NOMO-1 treated with DMSO at 0.1 percent for 48 hours (cell line): Measurements from ENCODE around the gene MMP23B.
"Not testable (repeated sequence)": the region's sequence is repeated elsewhere in the genome, so short reads cannot be mapped to it uniquely, and the experiment has no call there.

Source experiments
- DNase-seq: peaks from one replicate; lab custom pipeline; 2025; ENCODE audit not compliant: unreplicated experiment; lab: John Stamatoyannopoulos, UW

The MMP23B gene

DNA sequence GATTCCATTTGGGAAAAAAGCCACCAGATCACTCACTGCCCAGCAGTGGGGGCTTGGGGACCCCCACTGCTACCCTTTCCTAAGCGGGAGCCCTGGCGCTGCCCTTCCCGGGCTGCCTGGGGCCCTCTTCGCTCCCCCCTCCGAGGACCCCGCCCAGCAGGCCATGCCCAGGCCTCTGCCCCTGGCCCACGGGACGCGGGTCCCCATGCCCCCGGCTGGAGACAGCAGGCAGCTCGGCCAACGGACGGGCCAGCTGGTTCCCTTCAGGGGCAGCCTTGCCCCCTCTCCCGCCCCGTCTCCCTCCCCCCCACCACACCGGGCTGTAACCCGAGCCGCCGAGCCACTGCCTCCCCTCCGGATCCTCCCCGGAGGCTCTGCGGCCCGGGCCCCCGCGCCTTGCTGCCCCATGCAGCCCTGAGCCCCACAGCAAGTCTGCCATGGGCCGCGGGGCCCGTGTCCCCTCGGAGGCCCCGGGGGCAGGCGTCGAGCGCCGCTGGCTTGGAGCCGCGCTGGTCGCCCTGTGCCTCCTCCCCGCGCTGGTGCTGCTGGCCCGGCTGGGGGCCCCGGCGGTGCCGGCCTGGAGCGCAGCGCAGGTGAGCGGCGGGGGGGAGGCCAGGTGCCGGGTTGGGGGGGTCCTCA lies at the start of gene MMP23B:
Gene MMP23B (plus strand): TSS at position 392 of the 639 bp plus-strand sequence. CDS start 46 bp downstream, at position 438.
- DNase-seq: no peak

DNA sequence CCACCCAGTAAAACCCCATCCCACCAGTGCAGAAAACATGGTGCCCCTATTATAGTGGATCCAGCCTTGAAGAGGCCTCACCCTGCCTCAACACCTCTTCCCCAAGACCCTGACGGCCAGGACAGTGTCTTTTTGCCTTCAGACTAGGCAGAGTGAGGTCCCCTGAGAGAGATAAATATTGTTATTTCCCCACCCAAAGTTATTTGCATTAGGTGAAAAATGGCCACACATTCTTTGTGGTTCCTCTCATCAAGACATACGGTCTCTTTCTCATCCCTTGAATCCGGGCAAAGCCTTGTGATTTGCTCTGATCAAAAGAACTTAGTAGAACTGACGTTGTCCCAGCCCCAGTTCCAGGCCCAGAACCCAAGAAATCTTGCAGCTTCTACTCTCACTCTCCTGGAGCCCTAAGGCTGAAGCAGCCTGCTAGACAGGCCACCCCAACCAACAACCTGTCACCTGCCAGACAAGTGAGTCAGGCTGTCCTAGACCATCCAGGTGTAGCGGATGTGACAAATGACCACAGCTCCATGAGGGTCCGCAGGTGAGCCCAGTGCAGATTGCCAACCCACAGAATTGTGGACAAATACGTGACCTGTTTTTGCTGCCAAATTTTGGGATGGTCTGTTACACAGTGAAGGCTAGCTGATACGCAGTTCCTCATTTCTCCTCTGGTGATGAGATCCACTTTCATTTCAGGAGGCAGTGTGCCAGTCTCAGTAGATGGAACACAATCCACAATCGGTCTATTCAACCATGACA lies 49.2 kb upstream of the MMP23B start:
- no peak for DNase-seq

DNA sequence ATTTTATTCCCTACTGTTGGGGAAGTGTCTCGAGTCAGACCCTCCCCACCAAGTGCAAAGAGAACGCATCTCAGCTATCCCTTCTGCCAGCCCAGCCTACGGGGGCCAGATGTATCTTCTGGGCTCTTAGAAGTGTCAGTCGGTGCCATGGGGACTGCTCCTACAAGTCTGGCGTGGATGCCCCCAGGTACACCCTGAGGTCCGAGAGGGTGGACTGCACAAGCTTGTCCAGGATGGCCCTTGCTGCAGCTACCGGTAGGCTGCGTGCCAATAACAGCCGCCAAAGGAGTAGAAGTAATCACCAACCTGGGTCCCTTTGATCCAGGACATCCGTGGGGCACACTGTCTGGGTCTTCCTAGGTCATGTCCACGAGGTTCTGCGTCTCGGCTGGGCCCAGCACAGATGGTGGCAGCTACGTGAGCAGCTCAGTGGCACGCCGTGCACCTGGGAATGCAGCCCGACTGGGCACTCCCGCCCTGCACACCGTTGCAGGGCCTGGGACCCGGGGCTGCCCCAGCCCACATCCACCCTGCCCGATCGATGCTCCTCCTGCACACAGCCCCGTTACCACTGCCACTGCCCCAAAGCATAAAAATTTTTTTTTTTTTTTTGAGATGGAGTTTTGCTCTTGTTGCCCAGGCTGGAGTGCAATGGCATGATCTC lies 48.5 kb upstream of the MMP23B start:
- DNase-seq: no peak

DNA sequence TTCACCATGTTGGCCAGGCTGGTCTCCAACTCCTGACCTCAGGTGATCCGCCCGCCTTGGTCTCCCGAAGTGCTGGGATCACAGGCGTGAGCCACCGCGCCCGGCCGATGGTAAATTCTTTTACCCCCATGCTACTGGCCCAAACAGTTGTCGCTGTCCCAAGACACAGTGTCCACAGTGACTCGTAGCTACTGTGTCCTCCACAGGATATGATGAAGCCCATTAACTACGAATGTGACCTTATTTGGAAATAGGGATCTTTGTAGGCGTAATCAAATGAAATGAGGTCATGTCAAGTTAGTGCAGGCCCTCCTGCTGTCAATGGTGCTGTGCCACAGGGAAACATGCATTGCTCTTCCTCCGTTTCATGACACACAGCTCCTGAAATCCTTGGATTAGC lies 40.5 kb upstream of the MMP23B start:
- DNase-seq: no peak

DNA sequence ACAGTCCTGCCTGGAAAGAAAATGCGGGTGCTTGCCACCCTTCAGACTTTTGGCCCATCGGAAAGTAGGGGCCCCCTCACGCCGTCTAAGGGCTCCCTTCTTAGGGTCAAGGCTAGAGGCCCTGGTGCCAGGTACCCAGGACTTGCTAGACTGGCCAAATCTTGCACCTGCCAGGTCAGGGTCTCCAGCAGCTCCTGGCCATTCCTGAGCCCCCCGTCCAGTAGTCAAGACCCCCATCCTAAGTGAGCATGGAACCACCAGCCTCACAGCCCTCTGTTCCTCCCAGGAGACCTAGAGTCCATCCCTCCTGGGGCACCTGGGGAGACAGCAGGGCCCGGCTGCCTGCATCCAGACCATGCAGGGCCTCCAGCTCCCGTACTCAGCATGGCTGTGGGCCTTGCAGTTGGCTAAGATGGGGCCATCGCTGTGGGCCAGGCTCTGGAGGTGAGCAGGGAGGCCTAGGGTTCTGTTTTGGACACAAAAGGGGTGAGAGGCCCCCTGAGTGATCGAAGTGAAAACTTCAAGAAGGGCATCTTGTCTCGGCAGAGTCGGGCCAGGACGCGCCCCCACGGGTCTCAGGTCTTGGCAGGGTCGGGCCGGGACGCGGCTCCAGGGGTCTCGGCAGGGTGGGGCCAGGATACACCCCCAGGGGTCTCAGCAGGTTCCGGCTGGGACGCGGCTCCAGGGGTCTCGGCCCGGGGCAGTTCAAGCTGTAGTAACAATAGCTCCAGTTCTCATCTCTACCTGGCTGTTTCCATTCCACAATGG lies 38.0 kb upstream of the MMP23B start:
- DNase-seq: no peak

DNA sequence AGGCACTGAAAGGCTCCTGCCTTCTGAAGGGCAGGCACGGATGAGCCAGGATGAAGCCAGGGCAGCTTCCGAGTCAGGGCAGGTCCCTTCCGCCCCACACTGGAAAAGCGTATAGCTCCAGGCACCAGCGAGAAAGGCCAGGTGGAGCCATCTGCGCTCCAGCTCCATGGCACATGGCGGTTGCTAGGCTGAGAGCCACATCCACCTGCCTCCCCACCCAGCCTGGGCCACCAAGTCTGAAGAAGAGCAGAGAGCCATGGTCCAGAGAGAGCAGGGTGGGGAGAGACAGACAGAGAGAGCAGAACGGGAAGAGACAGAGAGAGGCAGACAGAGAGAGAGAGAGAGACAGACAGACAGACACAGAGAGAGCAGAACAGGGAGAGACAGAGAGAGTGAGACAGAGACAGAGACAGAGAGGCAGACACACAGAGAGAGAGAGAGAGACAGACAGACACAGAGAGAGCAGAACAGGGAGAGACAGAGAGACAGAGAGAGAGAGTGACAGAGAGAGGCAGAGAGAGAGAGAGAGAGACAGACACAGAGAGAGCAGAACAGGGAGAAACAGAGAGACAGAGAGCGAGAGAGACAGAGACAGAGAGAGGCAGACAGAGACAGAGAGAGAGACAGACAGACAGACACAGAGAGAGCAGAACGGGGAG lies 37.2 kb upstream of the MMP23B start:
- no peak for DNase-seq

DNA sequence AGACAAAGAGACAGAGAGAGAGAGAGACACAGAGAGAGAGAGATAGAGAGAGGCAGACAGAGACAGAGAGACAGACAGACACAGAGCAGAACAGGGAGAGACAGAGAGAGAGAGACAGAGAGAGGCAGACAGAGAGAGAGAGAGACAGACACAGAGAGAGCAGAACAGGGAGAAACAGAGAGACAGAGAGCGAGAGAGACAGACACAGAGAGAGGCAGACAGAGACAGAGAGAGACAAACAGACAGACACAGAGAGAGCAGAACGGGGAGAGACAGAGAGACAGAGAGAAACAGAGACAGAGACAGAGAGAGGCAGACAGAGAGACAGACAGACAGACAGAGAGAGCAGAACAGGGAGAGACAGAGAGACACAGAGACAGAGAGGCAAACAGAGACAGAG lies 36.6 kb upstream of the MMP23B start:
- not testable (repeated sequence) for DNase-seq

DNA sequence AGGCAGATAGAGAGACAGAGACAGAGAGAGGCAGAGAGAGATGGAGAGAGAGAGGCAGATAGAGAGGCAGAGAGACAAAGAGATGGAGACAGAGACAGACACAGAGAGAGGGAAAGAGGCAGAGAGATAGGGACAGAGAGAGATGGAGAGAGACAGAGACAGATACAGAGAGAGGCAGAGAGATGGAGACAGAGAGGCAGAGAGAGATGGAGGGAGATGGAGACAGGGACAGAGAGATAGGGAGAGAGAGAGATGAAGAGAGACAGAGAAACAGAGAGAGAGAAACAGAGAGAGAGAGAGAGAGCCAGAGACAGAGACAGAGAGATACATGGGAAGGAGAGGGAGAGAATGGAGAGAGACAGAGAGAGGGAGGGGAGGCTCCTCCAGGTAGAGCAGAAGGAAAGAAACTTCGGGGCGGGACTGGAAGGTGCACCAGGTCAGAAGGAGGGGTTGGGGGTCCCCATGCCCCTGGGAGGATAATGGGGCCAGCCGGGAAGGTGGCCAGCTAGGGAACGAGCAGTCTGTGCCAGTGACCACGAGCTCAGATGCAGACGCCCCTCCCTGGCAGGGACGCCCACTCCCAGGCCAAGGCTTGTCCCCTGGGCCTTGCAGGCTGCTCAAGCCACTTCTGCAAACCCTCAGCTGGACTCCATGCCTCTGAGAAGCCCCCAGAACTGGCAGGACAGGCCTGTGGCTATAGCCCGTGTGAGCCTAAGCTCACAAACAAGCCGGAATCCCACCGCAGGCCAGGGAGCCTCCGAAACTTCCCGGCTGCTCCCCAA lies 35.3 kb upstream of the MMP23B start:
- DNase-seq: no peak

DNA sequence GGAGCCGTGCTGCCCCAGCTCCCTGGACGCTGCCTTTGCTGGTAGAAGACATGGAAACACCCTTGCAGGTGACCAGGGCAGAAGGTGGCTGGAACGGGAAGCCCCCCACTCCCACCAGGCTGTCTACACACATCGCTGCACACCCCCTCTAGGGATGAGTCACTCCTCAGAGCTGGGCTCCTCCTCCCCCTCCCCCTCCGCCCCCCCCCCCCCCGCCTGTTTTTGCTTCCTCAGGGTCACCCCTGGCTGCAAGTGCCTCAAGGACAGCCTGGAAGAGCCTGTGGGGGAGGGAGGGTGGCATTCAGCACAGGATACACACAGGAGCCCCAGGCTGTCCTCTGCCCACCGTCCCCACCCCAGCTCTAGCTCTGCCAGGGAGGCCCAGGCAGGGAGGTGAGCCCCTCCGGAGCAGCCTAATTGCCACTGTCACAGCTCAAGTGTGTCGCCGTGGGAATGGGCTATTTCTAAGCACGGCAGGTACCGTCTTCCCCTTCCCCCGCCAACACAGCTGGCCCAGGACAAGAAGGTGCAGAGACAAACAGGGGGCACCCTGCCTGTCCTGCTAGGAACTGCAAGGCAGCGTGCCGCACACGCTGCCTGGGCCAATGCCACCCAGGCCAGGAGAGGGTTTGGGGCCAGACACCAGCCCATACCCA lies 34.6 kb upstream of the MMP23B start:
- peak; percentile 32 for DNase-seq

DNA sequence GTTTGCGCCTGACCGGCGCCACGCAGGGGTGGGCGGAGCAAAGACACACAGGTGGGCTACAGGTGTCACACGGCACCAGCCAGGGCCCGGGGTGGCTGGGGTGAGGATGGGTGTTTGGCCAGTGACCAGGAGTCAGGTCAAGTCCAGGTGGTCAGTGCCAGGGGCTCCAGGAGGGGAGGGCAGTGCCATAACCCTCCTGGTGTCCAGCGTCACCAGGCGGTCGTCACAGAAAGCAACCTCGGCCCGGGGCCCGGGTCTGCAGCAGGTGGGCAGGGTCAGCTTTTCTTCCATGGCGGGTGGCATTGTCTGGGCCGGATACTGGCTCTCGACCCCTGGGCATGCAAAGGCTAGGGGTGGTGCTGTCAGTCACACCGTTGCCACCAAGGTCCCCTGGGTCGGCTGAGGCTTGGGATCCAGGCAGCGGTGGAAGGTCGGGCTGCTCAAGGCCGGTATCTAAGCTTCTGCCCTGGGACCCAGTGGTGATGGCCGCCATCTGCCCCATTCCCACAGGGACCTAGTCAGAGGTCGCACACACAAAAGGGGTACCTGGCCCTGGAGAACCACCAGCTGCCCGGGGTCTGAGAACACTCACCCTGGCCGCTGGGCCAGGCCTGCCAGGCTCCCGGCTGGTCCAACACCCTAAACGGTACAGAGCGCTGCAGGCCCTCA lies 33.8 kb upstream of the MMP23B start:
- DNase-seq: no peak

DNA sequence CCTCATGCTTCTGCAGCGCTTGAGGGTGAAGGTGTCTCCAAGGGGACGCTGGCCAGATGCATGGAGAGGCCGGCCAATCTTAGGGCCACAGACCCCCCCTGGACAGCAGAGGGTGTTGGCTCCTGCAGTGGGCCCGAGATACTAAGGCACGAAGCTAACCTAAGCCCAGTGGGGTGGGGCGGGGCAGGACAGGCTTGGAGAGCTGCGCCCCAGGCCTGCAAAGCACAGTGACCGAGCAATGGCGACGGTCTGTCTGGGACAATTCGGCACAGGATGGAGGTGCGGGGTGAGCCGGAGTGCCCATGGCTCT lies 33.3 kb upstream of the MMP23B start:
- DNase-seq: no peak

DNA sequence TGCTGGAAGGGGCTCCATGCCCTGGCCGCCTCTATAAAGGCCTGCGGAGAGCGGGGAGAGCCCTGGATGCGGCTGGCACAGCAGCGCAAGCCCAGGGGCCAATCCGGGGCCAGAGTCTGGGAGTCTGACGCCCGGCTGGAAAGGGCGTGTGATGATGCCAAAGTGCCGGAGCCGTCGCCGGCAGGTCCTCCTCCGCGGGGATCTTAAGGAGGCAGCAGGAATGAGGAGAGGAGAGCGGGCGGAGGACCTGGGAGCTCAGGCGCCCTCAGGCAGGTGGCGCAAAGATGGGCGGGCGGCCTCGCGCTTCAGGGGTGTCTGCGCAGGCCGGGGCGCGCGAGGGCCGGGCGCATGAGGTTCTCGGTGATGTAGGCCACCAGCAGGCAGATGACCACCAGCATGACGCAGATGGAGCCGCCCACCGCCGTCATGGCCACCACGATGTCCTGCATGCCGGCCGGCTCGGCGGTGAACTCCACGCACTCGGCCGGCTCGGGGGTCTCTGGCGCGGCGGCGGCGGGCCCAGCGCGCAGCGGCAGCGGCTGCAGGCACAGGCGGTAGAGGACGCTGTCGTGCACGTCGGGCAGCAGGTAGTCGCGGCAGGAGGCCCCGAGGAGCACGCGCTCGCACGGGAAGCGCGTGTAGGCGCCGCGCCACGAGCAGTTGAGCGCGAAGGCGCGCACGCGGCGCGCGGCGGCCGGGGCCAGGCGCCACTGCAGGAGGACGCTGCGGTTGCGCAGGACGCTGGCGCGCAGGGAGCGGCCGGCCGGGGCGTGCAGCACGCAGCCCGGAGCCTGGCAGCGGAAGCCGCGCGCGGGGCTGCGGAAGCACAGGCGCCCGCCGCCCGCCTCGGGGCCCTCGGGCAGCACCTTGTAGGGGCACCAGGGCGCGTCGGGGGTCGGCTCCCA lies 32.7 kb upstream of the MMP23B start:
- DNase-seq: peak; percentile 49

DNA sequence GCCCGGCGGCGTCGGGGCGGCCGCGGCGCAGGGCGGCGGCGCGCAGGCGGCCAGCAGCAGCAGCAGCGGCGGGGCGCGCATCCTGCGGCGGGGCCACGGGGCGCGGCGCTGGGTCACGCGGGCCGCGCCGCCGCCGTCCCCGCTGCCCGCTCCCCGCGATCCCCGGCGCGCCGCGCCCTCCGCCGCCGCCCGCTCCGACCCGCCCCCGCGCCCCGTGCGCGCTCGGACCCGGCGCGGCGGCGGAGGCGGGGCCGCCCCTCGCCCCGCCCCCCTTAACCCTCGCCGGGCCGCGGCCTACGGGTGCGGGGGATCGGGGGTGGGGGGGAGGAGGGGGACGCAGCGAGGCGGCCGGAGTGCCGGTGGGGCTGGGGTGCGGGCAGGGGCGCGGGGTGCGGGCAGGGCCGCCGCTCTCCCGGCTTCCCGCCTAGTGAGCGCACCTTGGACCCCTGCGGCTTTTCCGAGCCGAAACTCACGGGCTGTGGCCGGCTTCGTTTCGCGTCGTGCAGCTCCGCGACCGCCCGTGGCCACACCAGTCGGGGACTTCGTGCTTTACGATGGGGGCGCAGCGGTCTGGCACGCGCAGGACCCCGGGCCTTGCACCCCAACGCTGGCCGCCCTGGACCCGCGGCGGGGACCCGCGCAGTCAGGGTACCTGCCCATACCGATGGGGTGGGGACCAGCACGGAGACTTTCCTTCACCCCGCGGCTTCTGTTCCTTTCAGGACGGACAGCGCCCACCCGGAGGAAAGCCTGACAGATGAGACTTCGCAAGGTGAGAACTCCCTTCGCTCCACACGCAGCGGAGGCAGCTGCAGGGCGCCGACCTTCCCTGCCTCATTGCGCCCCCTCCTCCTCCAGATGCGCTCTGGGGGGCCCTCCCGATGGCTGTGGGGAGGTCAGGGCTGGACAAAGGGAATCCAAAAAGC lies 31.8 kb upstream of the MMP23B start, which contains the start of gene FNDC10:
Gene FNDC10 (minus strand): TSS at position 201 of the 926 bp plus-strand sequence. CDS start 120 bp downstream, at position 81.
- DNase-seq: no peak

DNA sequence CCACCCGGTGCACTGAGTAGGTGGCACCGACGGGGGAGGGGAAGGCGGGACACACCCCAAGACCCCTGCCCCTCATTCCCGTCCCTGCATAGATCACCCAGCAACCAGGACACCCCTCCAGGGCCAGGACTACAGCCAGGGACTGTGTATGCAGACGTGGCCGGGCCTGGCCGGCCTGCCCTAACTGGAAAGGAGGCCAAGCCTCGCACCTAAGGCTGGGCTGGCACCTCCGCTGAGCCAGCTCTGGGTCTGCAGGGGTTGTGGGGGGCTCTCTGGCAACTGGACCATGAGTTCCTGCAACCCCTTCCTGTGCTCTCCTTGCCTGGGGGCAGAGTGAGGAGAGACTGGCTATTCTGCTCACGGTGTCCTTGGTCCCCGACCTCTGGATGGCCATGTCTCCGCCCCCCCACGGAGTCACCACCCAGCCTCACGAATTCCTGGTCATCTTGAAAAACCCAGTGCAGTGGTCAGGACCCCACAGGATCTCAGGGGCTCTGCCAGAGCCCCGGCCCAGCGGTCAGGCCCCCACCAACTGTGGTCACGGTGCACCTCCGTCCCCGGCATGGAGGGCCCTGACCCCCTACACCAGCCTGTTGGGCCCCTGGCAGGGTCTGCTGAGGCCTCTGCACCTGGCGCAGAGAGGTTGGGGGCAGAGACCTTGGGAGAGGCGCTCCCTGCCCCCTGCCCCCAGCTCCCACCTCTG lies 31.0 kb upstream of the MMP23B start:
- no peak for DNase-seq

DNA sequence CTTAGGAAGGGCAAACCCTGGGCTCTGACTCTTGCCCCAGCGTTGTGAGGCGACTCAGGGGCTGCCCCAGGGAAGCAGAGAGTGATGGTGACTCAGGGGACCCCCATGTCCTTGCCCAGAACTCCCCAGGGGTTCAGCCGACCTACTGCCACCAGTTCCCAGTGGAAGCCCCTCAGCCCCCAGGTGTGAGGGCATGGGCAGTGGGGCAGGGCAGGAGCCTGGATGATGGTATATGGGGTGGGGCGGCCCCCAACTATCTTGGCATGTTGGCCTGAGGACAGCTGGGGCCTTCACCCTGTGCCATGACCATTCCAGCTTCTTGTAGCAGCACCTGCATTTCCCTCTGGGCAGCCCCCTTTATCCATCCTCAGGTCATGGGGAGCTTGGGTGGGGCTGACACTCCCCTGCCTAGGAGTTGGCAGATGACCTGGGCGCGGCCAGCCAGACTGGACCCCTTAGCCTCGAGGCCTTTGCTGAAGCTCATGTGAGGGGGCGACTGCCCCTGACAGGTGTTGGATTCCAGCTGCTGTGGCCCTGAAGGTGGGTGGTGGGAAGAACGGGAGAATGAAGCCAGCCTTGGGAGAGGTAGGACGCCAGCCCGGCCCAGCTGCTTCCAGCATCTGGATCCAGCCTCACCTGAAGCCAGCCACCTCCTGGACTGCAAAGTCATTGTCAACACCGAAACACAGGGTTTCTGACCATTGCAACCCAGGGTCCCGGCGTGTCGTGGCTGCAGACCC lies 30.2 kb upstream of the MMP23B start:
- no peak for DNase-seq
